Lung (tissue), 12 donors: ENCODE results near the gene FGA. TPM values are rescaled to one million over a fixed set of nuclear protein-coding genes. Genes with fewer than 3 reads are reported as not detected.
A peak's percentile ranks its signal among the peaks of the same experiment; 100 is the strongest.

ENCODE experiments used
- ATAC-seq: fragments of 200-7000 bp; cut with Tn5 transposase; one replicate; pipeline ENCODE4 v1.9.1; 2020; ENCODE audit warnings: moderate number of reproducible peaks; ENCODE audit not compliant: insufficient read depth, low FRiP score
- DNase-seq, 3 donors: peaks; one replicate each; pipeline ENCODE4 v3.0.0-alpha.2; 2013 to 2017
- H3K27ac ChIP-seq, 2 donors: one replicate each; pipeline ENCODE4 v1.5.1; 2013; ENCODE audit warnings: mild to moderate bottlenecking in 2 of 2, moderate library complexity in 2 of 2, control low read depth in 1 of 2, inconsistent platforms in 1 of 2, low read depth in 1 of 2, low read length in 1 of 2
- H3K27me3 ChIP-seq, 3 donors: one replicate each; pipeline ENCODE4 v1.5.1; 2013; ENCODE audit warnings: low read length in 2 of 3; ENCODE audit not compliant: control insufficient read depth in 3 of 3, insufficient read depth in 3 of 3
- H3K36me3 ChIP-seq, 4 donors: one replicate each; pipeline ENCODE4 v1.5.1; 2013; ENCODE audit warnings: low read length in 4 of 4, mild to moderate bottlenecking in 1 of 4, moderate library complexity in 1 of 4; ENCODE audit not compliant: control insufficient read depth in 4 of 4, insufficient read depth in 4 of 4
- H3K4me1 ChIP-seq, 5 donors: one replicate each; pipeline ENCODE4 v1.5.1; 2013; ENCODE audit warnings: low read length in 5 of 5, mild to moderate bottlenecking in 2 of 5, moderate library complexity in 1 of 5; ENCODE audit not compliant: control insufficient read depth in 5 of 5, insufficient read depth in 5 of 5
- H3K4me3 ChIP-seq: one replicate; pipeline ENCODE4 v1.5.1; 2013; ENCODE audit warnings: mild to moderate bottlenecking, control low read depth, moderate library complexity
- H3K9ac ChIP-seq, 2 donors: one replicate each; pipeline ENCODE4 v1.5.1; 2013; ENCODE audit warnings: low read length in 2 of 2, control low read depth in 1 of 2; ENCODE audit not compliant: insufficient read depth in 1 of 2
- H3K9me3 ChIP-seq, 4 donors: one replicate each; pipeline ENCODE4 v1.5.1; 2013; ENCODE audit warnings: low read length in 3 of 4, mild to moderate bottlenecking in 1 of 4, moderate library complexity in 1 of 4; ENCODE audit not compliant: control insufficient read depth in 4 of 4, insufficient read depth in 3 of 4
- CTCF ChIP-seq: IDR thresholded peaks from 2 replicates; pipeline ENCODE4 v1.5.1; 2012; ENCODE audit warnings: mild to moderate bottlenecking; ENCODE audit errors: control extremely low read depth, extremely low read depth
- WGBS, 2 donors: extraction: QIAGEN DNeasy Blood & Tissue Kit; methylation state at CpG; one replicate each; pipeline ENCODE4 v1.1.7; 2013; 5-methylcytosine and 5-hydroxymethylcytosine counted together
- polyA plus RNA-seq, 2 donors: library from polyadenylated mRNA; stranded (reverse); fragments of 200-250 nt; gene quantifications; one replicate each; pipeline ENCODE4 v1.2.1, GENCODE V29; 2013
- total RNA-seq, 2 donors: library from RNA; depleted of rRNA in 1 of 2; stranded (reverse); fragments of >200 nt in 1 of 2; gene quantifications; one replicate each; pipeline ENCODE4 v1.2.1, GENCODE V29; 2014 to 2021
- donor health status: control.
- donor health status: control.
- donor health status: Bipolar disorder and iron deficiency.
- donor health status: healthy.
- donor health status: DM: yes; HTN: yes; CAD: no.

FGA gene
- total and polyA plus RNA-seq, 4 donors, result 1.4 to 56.1 (median 15.2) TPM

- Histone ChIP-seq H3K27me3 (no peaks in the 10 kb centered on the region), H3K9me3 (no peaks in the 10 kb centered on the region), H3K4me3 (no peak overlapping the region), H3K36me3 (no peaks in the 10 kb centered on the region), H3K4me1 (no peaks in the 10 kb centered on the region), H3K27ac (no peak overlapping the region), H3K9ac (no peak overlapping the region)
- DNase-seq, result no peak
- TF ChIP-seq CTCF, result no peak
- no peak for ATAC-seq
Observed at GRCh38 chr4:154579927-154580326, 10.6 kb downstream of the FGA start.

- Histone ChIP-seq H3K27ac (no peak overlapping the region), H3K27me3 (no peaks in the 10 kb centered on the region), H3K4me3 (no peak overlapping the region), H3K36me3 (no peaks in the 10 kb centered on the region), H3K9me3 (no peaks in the 10 kb centered on the region), H3K4me1 (no peaks in the 10 kb centered on the region), H3K9ac (no peak overlapping the region)
- no peak for TF ChIP-seq CTCF
- WGBS, 2 donors, result 53 to 58% methylated on average over 1 of the region's 1 CpG
- ATAC-seq, result no peak
- DNase-seq, result no peak
Observed at GRCh38 chr4:154578919-154579318, 11.6 kb downstream of the FGA start.

- no peak overlapping the region for H3K9ac ChIP-seq
- WGBS, 2 donors, result 71 to 81% methylated on average over 2 of the region's 2 CpGs
- ATAC-seq, result no peak
- H3K27me3 ChIP-seq, result no peaks in the 10 kb centered on the region
- H3K4me1 ChIP-seq, result no peaks in the 10 kb centered on the region
- H3K4me3 ChIP-seq, result no peak overlapping the region
- no peaks in the 10 kb centered on the region for H3K36me3 ChIP-seq
- TF ChIP-seq CTCF, result no peak
- DNase-seq, result no peak
- H3K27ac ChIP-seq, result no peak overlapping the region
- no peaks in the 10 kb centered on the region for H3K9me3 ChIP-seq
Observed at GRCh38 chr4:154577324-154577723, 13.2 kb downstream of the FGA start.

DNA sequence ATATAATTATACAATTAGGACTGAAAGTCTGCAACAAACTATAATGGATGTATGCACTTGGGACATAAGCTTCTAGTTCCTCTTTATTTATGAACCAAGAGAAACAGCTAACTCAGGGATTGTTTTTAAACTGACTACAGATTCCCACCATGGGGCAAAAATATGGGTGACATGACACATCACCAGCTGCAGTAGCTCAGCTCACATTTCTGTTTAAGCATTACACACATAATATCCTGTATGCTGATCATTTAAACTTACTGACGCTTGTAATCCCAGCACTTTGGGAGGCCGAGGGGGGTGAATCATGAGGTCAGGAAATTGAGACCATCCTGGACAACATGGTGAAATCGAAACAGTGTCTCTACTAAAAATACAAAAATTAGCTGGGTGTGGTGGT lies 16.2 kb downstream of the FGA start:
- Histone ChIP-seq H3K36me3 (no peaks in the 10 kb centered on the region), H3K9ac (no peak overlapping the region), H3K9me3 (no peaks in the 10 kb centered on the region), H3K4me1 (no peaks in the 10 kb centered on the region), H3K4me3 (no peak overlapping the region), H3K27me3 (no peaks in the 10 kb centered on the region), H3K27ac (no peak overlapping the region)
- TF ChIP-seq CTCF, result no peak
- whole genome bisulfite sequencing, 2 donors, result 75 to 77% methylated on average over 3 of the region's 3 CpGs
- ATAC-seq (no peak), DNase-seq (peak; percentile 11 to 51 (median 20))
